ENCODE data around the gene NMUR2.

NMUR2 gene

GRCh38 chr5:152405145-152405544, at the start of gene NMUR2:
NMUR2 (minus strand) TSS chr5:152405279; CDS start chr5:152405113, 166 bp downstream.
- DNase-seq (ENCODE audit: extremely low read depth in 1 of 2, low read depth in 1 of 2) = no peak

DNA sequence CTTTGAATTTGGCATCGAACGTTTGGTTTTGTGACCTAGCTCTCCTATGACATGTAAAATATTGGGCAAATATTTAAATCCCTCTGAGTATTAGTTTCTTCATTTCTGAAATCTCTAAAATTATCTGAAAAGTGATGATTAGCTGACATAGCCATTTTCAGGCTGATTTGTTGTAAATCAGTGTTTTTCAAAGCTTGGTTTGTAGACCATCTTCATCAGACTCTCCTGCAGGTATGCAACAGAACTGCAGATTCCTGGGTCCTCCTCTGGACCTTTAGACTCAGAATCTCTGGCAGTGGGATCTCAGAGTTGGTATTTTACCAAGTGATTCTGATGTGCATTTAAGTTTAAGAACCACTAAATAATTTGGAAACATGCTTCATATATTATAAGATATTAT, 38.9 kb upstream of the NMUR2 start:
- DNase-seq (ENCODE audit: extremely low read depth in 1 of 2, low read depth in 1 of 2) = no peak

DNA sequence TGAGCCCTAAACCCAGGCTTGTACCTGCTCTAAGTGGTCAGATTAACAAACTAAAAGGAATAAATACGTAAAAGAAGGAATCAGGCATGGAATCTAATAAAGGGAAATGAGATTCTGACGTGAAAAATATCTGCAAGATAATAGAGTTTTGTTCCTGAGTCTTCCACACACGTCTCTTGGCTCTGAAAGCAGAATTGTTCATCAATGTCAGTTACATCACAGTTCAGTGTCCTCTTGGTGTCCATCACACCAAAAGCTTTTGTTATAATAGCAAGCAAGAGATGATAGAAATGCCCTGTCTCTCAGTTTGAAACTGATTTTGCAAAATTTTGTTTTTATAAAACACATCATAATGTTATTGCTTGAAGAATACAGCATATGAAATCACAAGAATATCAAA, 34.7 kb upstream of the NMUR2 start:
- DNase-seq (ENCODE audit: extremely low read depth in 1 of 2, low read depth in 1 of 2) = no peak

DNA sequence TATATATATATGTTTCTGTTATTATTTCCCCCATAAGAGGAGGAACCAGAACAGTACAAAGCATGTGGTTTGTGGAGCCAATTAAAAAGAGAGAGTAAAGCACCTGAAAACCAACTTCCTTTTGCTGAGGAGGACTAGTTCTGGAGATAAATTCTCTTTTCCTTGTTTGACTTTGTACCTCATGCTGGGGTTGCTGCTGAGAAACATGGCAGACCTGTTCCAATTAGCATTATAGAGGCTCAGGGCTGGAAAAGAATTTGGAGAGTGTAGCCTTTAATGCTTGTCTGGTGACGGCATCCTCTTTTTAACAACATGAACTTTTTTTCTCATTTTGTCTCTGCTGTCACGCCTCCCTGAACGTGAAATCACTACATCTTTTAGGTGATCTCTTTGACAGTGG, 32.8 kb upstream of the NMUR2 start:
- DNase-seq (ENCODE audit: extremely low read depth in 1 of 2, low read depth in 1 of 2) = no peak

DNA sequence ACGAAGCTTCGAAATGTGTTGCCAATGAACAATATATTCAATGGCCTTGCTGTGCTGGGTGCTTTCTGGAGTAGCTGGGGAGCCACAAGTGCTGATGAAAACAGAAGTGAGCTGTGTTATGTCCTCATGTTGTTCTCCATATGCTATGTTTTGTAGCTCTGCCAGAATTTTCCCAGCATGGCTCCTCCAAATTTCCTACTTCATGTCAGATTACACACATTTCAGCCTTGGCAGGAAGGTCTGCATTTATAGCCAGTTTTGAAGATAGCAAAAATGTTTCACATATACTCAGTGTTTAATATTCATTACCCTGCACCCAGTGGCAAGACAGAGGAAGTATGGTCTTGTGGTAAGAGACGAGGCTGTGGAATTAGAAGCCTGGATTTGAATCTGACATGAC, 22.6 kb upstream of the NMUR2 start:
- no peak for DNase-seq (ENCODE audit: extremely low read depth in 1 of 2, low read depth in 1 of 2)

GRCh38 chr5:152425083-152425482, 20.0 kb upstream of the NMUR2 start:
- DNase-seq (ENCODE audit: extremely low read depth in 1 of 2, low read depth in 1 of 2) = no peak

DNA sequence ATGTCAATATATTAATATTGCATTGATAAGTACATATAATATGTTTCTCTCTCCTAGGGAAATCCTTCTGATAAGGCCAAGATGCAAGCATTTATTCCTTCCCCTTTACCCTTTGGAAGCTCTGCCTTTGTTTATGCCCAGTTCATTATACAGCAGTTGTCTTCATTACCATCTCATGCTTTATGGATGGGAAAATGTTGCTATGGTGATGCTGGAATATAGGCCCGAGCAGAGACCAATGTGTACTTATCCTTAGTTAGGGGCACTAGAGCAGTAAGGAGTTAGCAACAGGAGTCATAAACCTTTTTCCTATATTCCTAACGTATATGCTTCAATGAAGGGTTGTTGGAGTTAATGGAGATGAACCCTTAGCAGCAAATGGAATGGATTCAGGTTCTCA, 19.4 kb upstream of the NMUR2 start:
- no peak for DNase-seq (ENCODE audit: extremely low read depth in 1 of 2, low read depth in 1 of 2)

DNA sequence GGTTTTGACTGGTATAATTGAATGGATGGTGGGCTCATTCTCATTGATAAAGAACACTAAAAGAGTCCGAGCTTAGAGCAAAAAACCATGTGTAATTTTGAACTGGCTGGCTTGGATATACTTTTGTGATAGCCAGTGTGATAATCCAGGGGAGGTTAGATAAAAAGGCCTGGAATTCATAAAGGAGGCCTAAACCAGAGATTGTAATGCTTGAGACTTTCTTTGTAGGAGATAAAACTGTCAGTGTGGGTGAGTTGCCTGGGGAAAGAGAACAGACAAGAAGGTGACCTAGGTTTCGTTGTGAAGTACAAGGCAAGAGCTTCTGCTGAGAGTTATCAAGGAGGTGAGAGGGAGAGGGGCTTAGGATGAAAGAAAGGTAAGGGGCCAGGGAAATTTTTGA, 17.0 kb upstream of the NMUR2 start:
- no peak for DNase-seq (ENCODE audit: extremely low read depth in 1 of 2, low read depth in 1 of 2)

GRCh38 chr5:152412129-152412528, 7.0 kb upstream of the NMUR2 start:
- DNase-seq (ENCODE audit: extremely low read depth in 1 of 2, low read depth in 1 of 2) = no peak

GRCh38 chr5:152406082-152406481, 1.0 kb upstream of the NMUR2 start:
- DNase-seq (ENCODE audit: extremely low read depth in 1 of 2, low read depth in 1 of 2) = no peak

GRCh38 chr5:152404494-152404893, 585 bp downstream of the NMUR2 start:
- no peak for DNase-seq (ENCODE audit: extremely low read depth in 1 of 2, low read depth in 1 of 2)

DNA sequence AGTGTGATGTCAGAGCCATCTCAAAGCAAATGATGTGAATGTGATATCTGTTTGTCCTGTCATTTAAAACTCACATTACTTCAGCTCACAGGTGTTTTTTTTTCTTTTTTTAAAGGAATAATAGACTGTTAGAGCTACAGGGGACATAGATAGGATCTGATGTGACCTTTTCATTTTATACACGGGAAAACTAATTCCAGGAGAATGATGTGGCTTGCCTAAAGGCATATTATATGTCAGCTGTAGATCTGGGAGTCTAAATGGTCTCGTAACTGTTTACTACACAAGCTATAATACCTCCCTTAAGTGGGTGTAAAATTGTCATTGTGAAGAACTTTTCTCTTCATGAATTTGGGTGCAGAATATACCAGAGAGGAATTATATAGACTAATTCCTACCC, 2.0 kb downstream of the NMUR2 start:
- DNase-seq (ENCODE audit: extremely low read depth in 1 of 2, low read depth in 1 of 2) = no peak

DNA sequence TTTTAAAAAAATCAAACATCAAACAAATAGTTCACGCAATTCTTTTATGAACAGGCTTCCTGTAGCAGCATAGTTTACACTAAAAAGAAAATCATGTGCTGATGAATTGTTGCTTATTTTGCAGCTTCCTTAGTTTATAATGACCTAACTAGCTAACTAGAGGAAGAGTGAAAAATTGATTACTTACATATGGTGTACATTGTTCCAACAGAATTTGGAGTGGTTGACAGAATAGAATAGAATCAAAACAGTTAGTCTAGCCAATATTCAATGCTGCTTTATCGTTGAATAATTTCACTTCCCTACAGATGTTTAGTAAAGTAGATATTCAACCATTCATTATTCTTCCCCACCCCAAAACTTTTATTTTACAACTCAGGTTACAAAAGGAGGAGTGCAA, 4.2 kb downstream of the NMUR2 start:
- no peak for DNase-seq (ENCODE audit: extremely low read depth in 1 of 2, low read depth in 1 of 2)

DNA sequence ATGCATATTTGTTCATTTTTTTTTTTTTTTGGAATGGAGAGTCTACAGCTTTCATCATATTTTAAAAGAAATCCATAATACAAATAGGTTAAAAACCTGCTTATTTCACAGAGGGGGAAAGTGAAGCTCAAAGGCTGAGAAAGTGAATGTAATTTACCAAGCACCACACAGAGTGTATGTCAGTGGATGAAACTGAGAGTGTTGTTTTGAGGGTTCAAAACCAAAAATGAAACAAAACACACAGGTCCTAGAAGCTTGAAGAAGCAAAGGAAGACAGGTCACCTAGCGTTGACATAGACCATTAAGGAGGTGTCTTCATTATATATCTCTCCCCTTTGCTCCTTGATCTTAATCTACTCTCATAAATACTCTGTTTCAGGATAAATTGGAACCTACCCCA, 7.5 kb downstream of the NMUR2 start:
- DNase-seq (ENCODE audit: extremely low read depth in 1 of 2, low read depth in 1 of 2) = no peak

- no peak for DNase-seq (ENCODE audit: extremely low read depth in 1 of 2, low read depth in 1 of 2)
Measured at GRCh38 chr5:152393441-152393840, 11.6 kb downstream of the NMUR2 start.

- no peak for DNase-seq (ENCODE audit: extremely low read depth in 1 of 2, low read depth in 1 of 2)
Measured at GRCh38 chr5:152389208-152389849, 15.8 kb downstream of the NMUR2 start.

- DNase-seq (ENCODE audit: extremely low read depth in 1 of 2, low read depth in 1 of 2) = no peak
Measured at GRCh38 chr5:152388610-152389009, 16.5 kb downstream of the NMUR2 start.

GRCh38 chr5:152380415-152381123, 24.5 kb downstream of the NMUR2 start:
- DNase-seq (ENCODE audit: extremely low read depth in 1 of 2, low read depth in 1 of 2) = no peak

- DNase-seq (ENCODE audit: extremely low read depth in 1 of 2, low read depth in 1 of 2) = no peak
Measured at GRCh38 chr5:152379331-152379730, 25.7 kb downstream of the NMUR2 start.

DNA sequence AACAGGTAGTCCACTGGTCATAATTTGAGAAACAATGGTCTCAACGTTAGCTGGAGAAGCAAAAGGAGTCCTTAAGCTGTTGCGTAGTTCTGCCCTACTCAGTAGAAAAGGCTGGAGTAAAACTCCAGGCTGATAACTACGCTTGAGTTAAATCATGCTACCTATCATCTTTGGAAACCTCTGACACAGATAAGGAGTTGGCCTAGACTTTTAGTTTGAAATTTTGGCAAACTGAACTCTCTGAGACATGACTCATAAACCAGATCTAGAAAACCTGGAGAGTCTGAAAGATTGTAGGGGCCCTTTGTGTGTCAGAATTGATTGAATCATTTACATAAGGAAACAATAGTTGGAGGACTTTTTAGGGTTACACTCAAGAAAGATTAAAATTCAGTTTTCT, 26.3 kb downstream of the NMUR2 start:
- DNase-seq (ENCODE audit: extremely low read depth in 1 of 2, low read depth in 1 of 2) = no peak

- DNase-seq (ENCODE audit: extremely low read depth in 1 of 2, low read depth in 1 of 2) = no peak
Measured at GRCh38 chr5:152376886-152377285, 28.2 kb downstream of the NMUR2 start.

- DNase-seq (ENCODE audit: extremely low read depth in 1 of 2, low read depth in 1 of 2) = no peak
Measured at GRCh38 chr5:152374711-152375275, 30.3 kb downstream of the NMUR2 start.
